Measurements from ENCODE around the gene ICAM5.

- TF ChIP-seq REST (IDR thresholded peaks at IDR 0.05; ENCODE audit: insufficient read depth in 1 of 2, low read depth in 2 of 2, low read length in 2 of 2) (no peak), SIN3A (IDR thresholded peaks at IDR 0.05; ENCODE audit: borderline replicate concordance, insufficient read depth, low read length) (no peak; the same call in 1 of the 2 replicates), FOXP2 (optimal IDR thresholded peaks at IDR 0.05; ENCODE audit: borderline replicate concordance, extremely low read depth, extremely low read length, insufficient read depth) (no peak), POLR2AphosphoS5 (IDR thresholded peaks at IDR 0.05; ENCODE audit: low read depth, low read length) (no peak), TAF1 (IDR thresholded peaks at IDR 0.05; ENCODE audit: borderline replicate concordance, insufficient read depth, low read length) (no peak)
Measured at GRCh38 chr19:10333758-10334587, 44.2 kb downstream of the ICAM5 start.

Data from PFSK-1 (cell line).